ENCODE data around the gene L3MBTL4.

Gene L3MBTL4

DNA sequence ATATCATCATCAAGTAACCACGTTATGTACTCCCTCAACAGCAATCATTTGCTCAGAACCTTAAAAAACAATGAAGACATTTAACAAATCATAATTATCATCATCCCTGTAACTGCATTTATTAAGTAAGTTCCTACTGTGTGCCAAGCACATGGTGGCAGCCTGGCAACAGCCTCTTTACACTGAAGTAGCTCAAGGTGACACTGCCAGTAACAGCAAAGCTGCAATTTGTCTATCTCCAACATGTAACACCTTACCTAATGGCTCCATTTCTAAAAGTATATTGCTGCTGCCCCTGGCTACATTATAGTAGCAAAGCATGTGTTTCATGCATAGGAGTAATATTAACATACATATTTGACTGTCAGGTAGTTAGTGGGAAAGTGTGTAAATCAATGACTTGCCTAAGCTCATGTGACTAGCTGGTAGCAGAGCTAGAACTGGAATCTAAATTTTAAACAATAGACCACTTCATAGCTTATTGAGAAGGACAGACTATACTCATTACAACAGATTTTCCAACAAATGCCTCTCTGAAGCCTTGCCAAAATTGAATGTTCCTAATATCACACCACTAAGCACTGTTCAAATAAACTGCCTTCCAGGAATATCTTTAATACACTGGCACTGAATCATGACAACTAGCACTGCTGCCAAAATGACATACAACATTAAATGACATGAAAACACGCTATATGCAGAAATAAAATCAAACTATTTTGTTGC is 86.7 kb downstream of the L3MBTL4 start:
- DNase-seq = no peak
- TF ChIP-seq, protein P1, sequence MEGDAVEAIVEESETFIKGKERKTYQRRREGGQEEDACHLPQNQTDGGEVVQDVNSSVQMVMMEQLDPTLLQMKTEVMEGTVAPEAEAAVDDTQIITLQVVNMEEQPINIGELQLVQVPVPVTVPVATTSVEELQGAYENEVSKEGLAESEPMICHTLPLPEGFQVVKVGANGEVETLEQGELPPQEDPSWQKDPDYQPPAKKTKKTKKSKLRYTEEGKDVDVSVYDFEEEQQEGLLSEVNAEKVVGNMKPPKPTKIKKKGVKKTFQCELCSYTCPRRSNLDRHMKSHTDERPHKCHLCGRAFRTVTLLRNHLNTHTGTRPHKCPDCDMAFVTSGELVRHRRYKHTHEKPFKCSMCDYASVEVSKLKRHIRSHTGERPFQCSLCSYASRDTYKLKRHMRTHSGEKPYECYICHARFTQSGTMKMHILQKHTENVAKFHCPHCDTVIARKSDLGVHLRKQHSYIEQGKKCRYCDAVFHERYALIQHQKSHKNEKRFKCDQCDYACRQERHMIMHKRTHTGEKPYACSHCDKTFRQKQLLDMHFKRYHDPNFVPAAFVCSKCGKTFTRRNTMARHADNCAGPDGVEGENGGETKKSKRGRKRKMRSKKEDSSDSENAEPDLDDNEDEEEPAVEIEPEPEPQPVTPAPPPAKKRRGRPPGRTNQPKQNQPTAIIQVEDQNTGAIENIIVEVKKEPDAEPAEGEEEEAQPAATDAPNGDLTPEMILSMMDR (IDR thresholded peaks at IDR 0.05) = no peak
- H3K4me1 Mint-ChIP-seq = no peaks in the 10 kb centered on the region
- no peak overlapping the region for H3K4me3 Mint-ChIP-seq
- H3K27me3 Mint-ChIP-seq (ENCODE audit: low read depth, poor library complexity) = peaks cover 7% of the 10 kb centered on the region
- H3K9me3 Mint-ChIP-seq = peaks cover 18% of the 10 kb centered on the region
- H3K36me3 Mint-ChIP-seq (ENCODE audit: low read depth) = no peaks in the 10 kb centered on the region
- no peak overlapping the region for H3K27ac Mint-ChIP-seq

DNA sequence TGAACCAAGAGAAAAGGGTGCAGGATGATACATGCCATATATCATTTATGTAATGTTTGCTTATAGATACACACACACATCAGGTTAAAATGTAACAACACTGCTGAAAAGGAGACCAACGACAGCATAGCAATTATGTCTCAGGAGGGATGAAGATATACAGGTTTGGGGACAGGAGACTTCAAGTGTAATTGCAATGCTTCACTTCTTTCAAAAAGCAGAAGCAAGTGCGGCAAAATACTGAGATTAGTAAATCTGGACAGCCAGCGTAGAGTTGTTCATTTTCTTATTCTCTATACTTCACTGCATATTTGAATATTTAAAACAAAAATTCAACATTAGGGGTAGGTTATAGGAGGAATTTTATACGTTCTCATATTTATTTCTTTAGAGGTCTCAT is 87.2 kb downstream of the L3MBTL4 start:
- H3K27ac Mint-ChIP-seq = no peak overlapping the region
- no peak overlapping the region for H3K4me3 Mint-ChIP-seq
- peaks cover 23% of the 10 kb centered on the region for H3K9me3 Mint-ChIP-seq
- DNase-seq = no peak
- H3K4me1 Mint-ChIP-seq = no peaks in the 10 kb centered on the region
- TF ChIP-seq, protein P1 (IDR thresholded peaks at IDR 0.05) = no peak
- no peaks in the 10 kb centered on the region for H3K36me3 Mint-ChIP-seq (ENCODE audit: low read depth)
- H3K27me3 Mint-ChIP-seq (ENCODE audit: low read depth, poor library complexity) = peaks cover 7% of the 10 kb centered on the region

DNA sequence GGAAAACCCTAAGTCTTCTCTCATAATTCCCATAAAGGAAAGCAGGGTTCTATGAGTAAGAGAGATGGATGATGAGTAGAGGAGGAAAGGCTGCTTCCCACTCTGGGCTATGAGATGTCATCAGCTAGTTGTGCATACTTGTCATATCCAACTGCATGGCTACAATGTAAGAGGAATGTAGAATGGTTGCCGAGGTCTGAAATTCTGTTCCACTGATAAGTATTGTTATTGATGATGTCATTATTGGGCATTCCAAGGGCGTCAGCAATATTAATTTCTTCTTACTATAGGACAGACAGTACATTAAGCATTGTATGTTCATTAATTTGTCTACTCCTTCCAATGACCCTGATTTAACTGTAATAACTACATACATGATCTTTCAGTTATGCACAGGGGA is 88.1 kb downstream of the L3MBTL4 start:
- TF ChIP-seq, protein P1 (IDR thresholded peaks at IDR 0.05) = no peak
- Mint-ChIP-seq H3K36me3 (ENCODE audit: low read depth) (no peaks in the 10 kb centered on the region), H3K9me3 (peaks cover 28% of the 10 kb centered on the region), H3K4me3 (no peak overlapping the region), H3K27ac (no peak overlapping the region), H3K27me3 (ENCODE audit: low read depth, poor library complexity) (peaks cover 7% of the 10 kb centered on the region), H3K4me1 (no peaks in the 10 kb centered on the region)
- DNase-seq = no peak

DNA sequence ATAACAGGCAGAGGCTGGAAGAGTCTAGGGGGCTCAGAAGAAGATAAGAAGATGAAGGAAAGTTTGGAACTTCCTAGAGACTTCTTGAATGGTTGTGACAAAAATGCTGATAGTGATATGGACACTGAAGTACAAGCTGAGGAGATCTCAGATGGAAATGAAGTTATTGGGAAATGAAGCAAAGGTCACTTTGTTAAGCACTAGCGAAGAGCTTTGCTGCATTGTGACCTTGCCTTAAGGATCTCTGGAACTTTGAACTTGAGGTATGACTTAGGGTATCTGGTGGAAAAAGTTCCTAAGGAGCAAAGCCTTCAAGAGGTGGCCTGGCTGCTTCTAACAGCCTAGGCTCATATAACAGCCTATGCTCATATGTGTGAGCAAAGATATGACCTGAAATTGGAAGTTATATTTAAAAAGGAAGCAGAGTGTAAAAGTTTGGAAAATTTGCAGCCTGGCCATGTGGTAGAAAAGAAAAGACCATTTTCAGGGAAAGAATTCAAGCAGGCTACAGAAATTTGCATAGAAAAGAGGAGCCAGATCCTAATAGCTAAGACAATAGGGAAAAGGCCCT is 91.3 kb downstream of the L3MBTL4 start:
- H3K4me1 Mint-ChIP-seq = no peaks in the 10 kb centered on the region
- H3K9me3 Mint-ChIP-seq = peaks cover 34% of the 10 kb centered on the region
- H3K27me3 Mint-ChIP-seq (ENCODE audit: low read depth, poor library complexity) = peaks cover 7% of the 10 kb centered on the region
- H3K4me3 Mint-ChIP-seq = no peak overlapping the region
- H3K27ac Mint-ChIP-seq = no peak overlapping the region
- H3K36me3 Mint-ChIP-seq (ENCODE audit: low read depth) = no peaks in the 10 kb centered on the region
- TF ChIP-seq, protein P1 (IDR thresholded peaks at IDR 0.05) = no peak
- DNase-seq = no peak

- no peak overlapping the region for H3K27ac Mint-ChIP-seq
- peaks cover 20% of the 10 kb centered on the region for H3K9me3 Mint-ChIP-seq
- no peaks in the 10 kb centered on the region for H3K27me3 Mint-ChIP-seq (ENCODE audit: low read depth, poor library complexity)
- TF ChIP-seq, protein P1 (IDR thresholded peaks at IDR 0.05) = no peak
- H3K4me3 Mint-ChIP-seq = no peak overlapping the region
- H3K4me1 Mint-ChIP-seq = no peaks in the 10 kb centered on the region
- DNase-seq = no peak
- no peaks in the 10 kb centered on the region for H3K36me3 Mint-ChIP-seq (ENCODE audit: low read depth)
These were observed 99.0 kb downstream of the L3MBTL4 start for GRCh38 chr18:6315517-6316331.
